Motor neuron (in vitro differentiated cells): ENCODE results near the gene IMMP1L. TPM values are rescaled to one million over a fixed set of nuclear protein-coding genes. Genes with fewer than 3 reads are reported as not detected.

ENCODE experiments used
- ATAC-seq, 8 experiments: fragments of 200-7000 bp; cut with Tn5 transposase; replicated peaks in 6 of 8; 2 replicates each; pipeline ENCODE4 v1.8.0; 2021; ENCODE audit warnings: mild to moderate bottlenecking in 8 of 8, moderate library complexity in 8 of 8
- H3K27ac ChIP-seq, 2 donors: fragments of 250-450 bp; sonication (Bioruptor Pico); 2 replicates each; pipeline ENCODE4 v1.9.0; 2021; ENCODE audit warnings: antibody characterized with exemption in 2 of 2, mild to moderate bottlenecking in 2 of 2, moderate library complexity in 1 of 2
- H3K4me1 ChIP-seq, 2 donors: fragments of 250-450 bp; sonication (Bioruptor Pico); replicated peaks in 1 of 2; 2 replicates each; pipeline ENCODE4 v1.6.1; 2021; ENCODE audit warnings: antibody characterized with exemption in 2 of 2, mild to moderate bottlenecking in 2 of 2, moderate library complexity in 1 of 2
- H3K4me3 ChIP-seq, 5 donors: fragments of 250-450 bp; sonication (Bioruptor Pico); 2 replicates each; pipeline ENCODE4 v1.9.0; 2021; ENCODE audit warnings: antibody characterized with exemption in 5 of 5, mild to moderate bottlenecking in 5 of 5, moderate library complexity in 4 of 5
- WGBS, 10 experiments: fragments of 450-650 bp; shearing (Covaris generic); methylation state at CpG; one replicate each; pipeline ENCODE4 v1.0.0; 2022; 5-methylcytosine and 5-hydroxymethylcytosine counted together
- in situ Hi-C, 9 experiments: fragments of 400-800 bp; cut with MboI; loops; one replicate each; pipeline ENCODE4 v1.15.0; 2021; ENCODE audit warnings: low sequenced_read_pairs in 9 of 9, low pct_unique_long_range_greater_than_20kb in 2 of 9; ENCODE audit not compliant: unreplicated experiment in 9 of 9
- total RNA-seq, 8 experiments: library from RNA; unstranded; fragments of 300-600 nt; gene quantifications; 2 replicates each; pipeline versions ENCODE4 v1.2.3 to v1.2.4, GENCODE V29; 2022

The IMMP1L gene
- total RNA-seq, 8 experiments from 2014 or later = 11.2 to 223 (median 86.6) TPM

- no peaks in the 10 kb centered on the region for H3K4me1 ChIP-seq
- 54 to 100% (median 81%) methylated on average over 2 of the region's 2 CpGs; no CpG with 5 or more reads in 3 of the 10 experiments for WGBS, 10 experiments
- in situ Hi-C loops = no loop called here
- H3K27ac ChIP-seq = no peak overlapping the region
- no peak overlapping the region for H3K4me3 ChIP-seq
- ATAC-seq = no peak
Measured at GRCh38 chr11:31449040-31449439, 60.4 kb downstream of the IMMP1L start.

- Histone ChIP-seq H3K4me3 (no peak overlapping the region), H3K4me1 (no peaks in the 10 kb centered on the region), H3K27ac (no peak overlapping the region)
- ATAC-seq = no peak
- in situ Hi-C loops = no loop called here
- 79 to 100% (median 94%) methylated on average over 1 to 4 of the region's 4 CpGs; no CpG with 5 or more reads in 1 of the 10 experiments for WGBS, 10 experiments
Measured at GRCh38 chr11:31445621-31446020, 63.8 kb downstream of the IMMP1L start.

DNA sequence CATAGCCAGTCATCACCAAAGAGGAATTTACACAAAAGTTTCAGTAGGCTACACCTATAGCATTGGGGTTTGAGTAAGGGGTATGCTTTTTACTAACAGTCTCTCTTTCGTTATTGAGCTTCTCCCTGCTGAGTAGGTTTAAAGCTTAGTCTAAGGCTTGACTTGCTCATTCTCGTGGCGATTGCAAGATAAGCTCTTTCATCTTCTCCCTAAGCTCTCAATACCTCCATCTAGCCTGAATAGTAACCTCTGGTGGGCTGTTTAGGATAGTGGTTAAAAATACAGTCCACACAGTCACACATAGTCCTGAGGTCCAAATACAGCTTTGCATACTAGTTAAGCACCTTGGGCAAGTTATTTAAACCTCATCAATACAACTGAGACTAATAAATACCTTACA lies 65.6 kb downstream of the IMMP1L start:
- H3K4me3 ChIP-seq = no peak overlapping the region
- no peak overlapping the region for H3K27ac ChIP-seq
- H3K4me1 ChIP-seq = no peaks in the 10 kb centered on the region
- 60 to 100% (median 88%) methylated on average over 1 to 3 of the region's 3 CpGs; no CpG with 5 or more reads in 4 of the 10 experiments for WGBS, 10 experiments
- in situ Hi-C loops = no loop called here
- no peak for ATAC-seq

- WGBS, 10 experiments = 40 to 100% (median 63%) methylated on average over 1 to 2 of the region's 2 CpGs; no CpG with 5 or more reads in 1 of the 10 experiments
- Histone ChIP-seq H3K27ac (no peak overlapping the region), H3K4me1 (no peaks in the 10 kb centered on the region), H3K4me3 (no peak overlapping the region)
- peak in 1 of 8 experiments; percentile 41 for ATAC-seq
- in situ Hi-C loops = no loop called here
Measured at GRCh38 chr11:31442086-31442485, 67.3 kb downstream of the IMMP1L start.

DNA sequence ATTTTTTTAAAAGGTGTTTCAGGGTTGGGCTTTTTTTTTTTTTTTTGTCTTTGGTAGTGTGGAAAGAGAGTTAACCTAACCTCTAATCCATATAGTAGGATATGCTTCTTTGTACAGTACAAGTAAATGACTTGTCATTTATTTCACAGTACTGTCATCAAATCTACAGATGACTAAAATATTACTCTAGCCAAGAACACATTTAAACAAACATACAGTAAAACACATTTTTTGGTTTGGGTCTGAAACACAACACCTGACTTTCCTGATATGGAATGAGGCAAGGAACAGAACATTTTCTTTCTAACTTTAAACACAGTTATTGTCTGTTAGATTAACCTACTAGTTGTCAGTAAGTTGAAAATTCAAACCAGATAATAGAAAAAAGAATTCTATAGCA lies 68.1 kb downstream of the IMMP1L start:
- ATAC-seq = no peak
- in situ Hi-C loops = no loop called here
- H3K4me1 ChIP-seq = no peaks in the 10 kb centered on the region
- no peak overlapping the region for H3K4me3 ChIP-seq
- H3K27ac ChIP-seq = no peak overlapping the region

DNA sequence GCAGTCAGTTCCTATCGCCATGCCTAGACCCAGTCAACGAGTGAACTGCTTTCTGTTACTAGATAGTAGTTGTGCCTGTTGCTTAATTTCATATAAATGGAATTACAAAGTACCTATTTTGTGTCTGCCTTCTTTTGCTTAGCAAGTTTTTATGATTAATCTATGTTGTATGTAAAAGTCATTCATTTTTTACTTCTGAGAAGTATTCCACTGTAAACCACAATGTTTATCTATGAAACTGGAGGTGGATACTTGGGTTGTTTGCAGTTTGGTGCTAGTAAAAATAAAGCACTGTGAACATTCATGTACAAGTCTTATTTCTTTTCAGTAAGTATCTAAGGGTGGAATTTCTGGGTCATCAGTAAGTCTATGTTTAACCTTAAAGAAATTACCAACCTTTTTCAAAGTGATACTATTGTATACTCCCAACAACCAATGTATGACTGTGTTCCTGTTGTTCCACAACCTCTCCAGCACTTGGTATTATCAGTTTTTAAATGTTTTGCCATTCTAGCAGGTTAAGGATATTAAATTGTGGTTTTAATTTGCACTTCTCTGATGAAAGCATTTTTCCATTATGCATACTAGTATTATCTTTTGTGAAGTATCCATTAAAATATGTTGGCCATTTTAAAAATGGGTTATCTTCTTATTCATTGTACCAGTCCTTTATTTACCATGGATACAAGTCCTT lies 71.5 kb downstream of the IMMP1L start:
- WGBS, 10 experiments = 50 to 100% (median 100%) methylated on average over 2 of the region's 2 CpGs; no CpG with 5 or more reads in 1 of the 10 experiments
- no peak for ATAC-seq
- in situ Hi-C loops = no loop called here
- Histone ChIP-seq H3K4me1 (no peaks in the 10 kb centered on the region), H3K4me3 (no peak overlapping the region), H3K27ac (no peak overlapping the region)

DNA sequence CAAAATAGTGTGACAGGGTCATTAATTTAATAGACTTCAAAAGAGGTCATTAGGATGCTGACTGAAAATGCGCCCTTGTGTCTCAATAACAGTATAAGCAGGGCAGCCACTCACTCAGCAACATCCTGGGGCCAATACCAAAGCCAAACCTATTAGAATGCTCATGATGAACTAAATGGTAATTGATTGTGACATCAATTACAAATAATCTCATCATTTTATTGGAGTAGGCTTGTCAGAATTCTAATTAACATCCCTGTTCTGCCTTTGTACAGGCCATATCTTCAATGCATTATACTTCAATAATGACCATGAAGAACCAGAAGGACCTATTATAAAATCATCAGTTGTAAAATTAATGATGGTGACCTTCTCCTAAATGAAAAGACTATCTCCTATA lies 75.6 kb downstream of the IMMP1L start:
- Histone ChIP-seq H3K4me3 (no peak overlapping the region), H3K4me1 (no peaks in the 10 kb centered on the region), H3K27ac (no peak overlapping the region)
- 80 to 100% (median 100%) methylated on average over 1 of the region's 1 CpG; no CpG with 5 or more reads in 2 of the 10 experiments for WGBS, 10 experiments
- in situ Hi-C loops = no loop called here
- no peak for ATAC-seq

GRCh38 chr11:31424652-31425051 lies 84.8 kb downstream of the IMMP1L start:
- H3K4me3 ChIP-seq = no peak overlapping the region
- in situ Hi-C loops = no loop called here
- H3K27ac ChIP-seq = no peak overlapping the region
- no peak for ATAC-seq
- peaks cover 0 to 5% of the 10 kb centered on the region in 2 donors for H3K4me1 ChIP-seq

- Histone ChIP-seq H3K27ac (no peak overlapping the region), H3K4me3 (no peak overlapping the region), H3K4me1 (peaks cover 2 to 5% of the 10 kb centered on the region in 2 donors)
- no peak for ATAC-seq
- 80 to 100% (median 83%) methylated on average over 1 of the region's 1 CpG; no CpG with 5 or more reads in 5 of the 10 experiments for WGBS, 10 experiments
- in situ Hi-C loops = no loop called here
Measured at GRCh38 chr11:31422703-31423102, 86.7 kb downstream of the IMMP1L start.

DNA sequence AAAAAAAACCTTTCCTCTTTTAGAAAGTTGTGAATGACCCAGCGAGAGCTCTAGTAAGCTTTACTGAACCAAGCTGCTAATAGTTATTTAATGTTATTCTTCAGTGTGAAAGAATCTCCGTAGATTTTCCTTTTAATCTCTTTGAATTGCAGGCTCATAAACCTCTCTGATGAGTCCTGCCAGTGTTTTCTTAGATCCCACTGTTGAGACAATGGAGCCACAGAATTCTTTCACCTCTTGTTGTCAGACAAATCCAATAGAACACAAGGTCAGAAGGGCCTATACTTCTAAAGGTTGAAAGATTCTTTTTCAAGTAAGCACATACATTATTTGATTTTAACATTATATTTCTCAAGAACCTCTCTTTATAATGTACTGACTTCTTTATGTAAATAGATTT lies 87.6 kb downstream of the IMMP1L start:
- peak in 4 of 8 experiments; percentile 17 to 49 (median 38) for ATAC-seq
- WGBS, 10 experiments = 0 to 100% (median 13%) methylated on average over 1 to 2 of the region's 2 CpGs; no CpG with 5 or more reads in 1 of the 10 experiments
- Histone ChIP-seq H3K4me3 (no peak overlapping the region), H3K27ac (no peak overlapping the region), H3K4me1 (peaks cover 5 to 6% of the 10 kb centered on the region in 2 donors)
- in situ Hi-C loops = no loop called here

DNA sequence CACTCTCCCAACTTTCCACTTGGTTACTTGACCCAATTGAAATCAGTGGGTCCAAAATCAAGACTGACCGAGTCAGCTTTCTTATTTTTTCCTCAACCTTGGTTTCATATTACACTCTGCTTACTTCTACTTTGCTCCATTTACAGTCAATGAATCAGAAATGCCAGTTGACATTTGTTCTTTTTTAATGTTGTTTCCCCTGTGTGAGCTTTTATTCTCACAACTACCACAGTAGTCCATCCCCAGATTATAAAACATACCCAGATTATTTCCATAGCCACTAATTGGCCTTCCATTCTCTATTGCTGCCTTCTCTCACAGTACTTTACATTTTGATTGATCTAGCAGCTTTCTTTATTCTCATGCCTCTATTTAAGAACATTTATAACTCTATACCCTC lies 89.8 kb downstream of the IMMP1L start:
- Histone ChIP-seq H3K4me3 (no peak overlapping the region), H3K27ac (no peak overlapping the region), H3K4me1 (peaks cover 5 to 6% of the 10 kb centered on the region in 2 donors)
- in situ Hi-C loops = no loop called here
- no peak for ATAC-seq
- WGBS, 10 experiments = 60 to 100% (median 86%) methylated on average over 1 of the region's 1 CpG; no CpG with 5 or more reads in 1 of the 10 experiments

DNA sequence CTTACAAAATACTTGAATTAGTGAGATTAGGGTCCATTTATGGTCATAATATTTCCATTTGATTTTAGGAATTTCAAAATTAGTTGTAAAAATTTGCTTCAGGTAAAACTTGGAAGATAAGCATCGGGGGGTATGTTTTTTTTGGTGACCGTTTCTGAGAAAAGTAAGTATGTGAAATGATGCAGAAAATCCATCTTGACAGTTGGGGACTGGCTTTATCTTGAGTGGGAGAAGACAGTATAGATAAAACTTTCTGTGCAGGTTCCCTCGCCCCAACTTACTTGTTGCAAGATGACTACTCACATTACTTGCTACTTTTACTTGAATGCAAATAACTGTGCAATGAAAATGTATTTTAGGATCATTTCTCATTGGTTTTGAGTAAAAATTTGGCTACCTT lies 90.3 kb downstream of the IMMP1L start:
- Histone ChIP-seq H3K27ac (no peak overlapping the region), H3K4me1 (peaks cover 5 to 6% of the 10 kb centered on the region in 2 donors), H3K4me3 (no peak overlapping the region)
- ATAC-seq = no peak
- 71 to 100% (median 89%) methylated on average over 1 to 3 of the region's 3 CpGs; no CpG with 5 or more reads in 1 of the 10 experiments for WGBS, 10 experiments
- in situ Hi-C loops = no loop called here

- no peak overlapping the region for H3K4me3 ChIP-seq
- peaks cover 5 to 6% of the 10 kb centered on the region in 2 donors for H3K4me1 ChIP-seq
- no peak for ATAC-seq
- WGBS, 10 experiments = 40 to 100% (median 82%) methylated on average over 1 to 2 of the region's 2 CpGs
- no peak overlapping the region for H3K27ac ChIP-seq
- in situ Hi-C loops = no loop called here
Measured at GRCh38 chr11:31417816-31418215, 91.6 kb downstream of the IMMP1L start.

GRCh38 chr11:31417357-31417756 lies 92.1 kb downstream of the IMMP1L start:
- in situ Hi-C loops = no loop called here
- no peak overlapping the region for H3K4me3 ChIP-seq

More at GRCh38 chr11:31417357-31417756, 92.1 kb downstream of the IMMP1L start:
- Histone ChIP-seq H3K27ac (no peak overlapping the region), H3K4me1 (peaks cover 5 to 6% of the 10 kb centered on the region in 2 donors)
- ATAC-seq = no peak
- 11 to 100% (median 88%) methylated on average over 1 of the region's 1 CpG; no CpG with 5 or more reads in 3 of the 10 experiments for WGBS, 10 experiments
